SK-N-SH (cell line): ENCODE results near the gene UPK1A.

Experiments used
- CHD2 ChIP-seq: fragments of 150-350 bp; IDR thresholded peaks from 2 replicates; pipeline ENCODE4 v1.6.1; 2018; ENCODE audit warnings: low read length; ENCODE audit not compliant: partially characterized antibody
- EP300 ChIP-seq, 2 experiments: IDR thresholded peaks; 2 replicates each; pipeline versions ENCODE4 v1.4.0 to v1.6.1; 2012; ENCODE audit warnings: borderline replicate concordance in 1 of 2, low read depth in 1 of 2, low read length in 1 of 2
- POLR2AphosphoS5 ChIP-seq: IDR thresholded peaks from 2 replicates; pipeline ENCODE4 v1.6.1; 2012; ENCODE audit warnings: low read depth, low read length
- TF ChIP-seq, protein P1 (sequence below): fragments of 200-600 bp; sonication (generic); IDR thresholded peaks from 2 replicates; pipeline ENCODE4 v1.6.1; 2017; ENCODE audit warnings: antibody characterized with exemption, mild to moderate bottlenecking, moderate library complexity

DNA sequence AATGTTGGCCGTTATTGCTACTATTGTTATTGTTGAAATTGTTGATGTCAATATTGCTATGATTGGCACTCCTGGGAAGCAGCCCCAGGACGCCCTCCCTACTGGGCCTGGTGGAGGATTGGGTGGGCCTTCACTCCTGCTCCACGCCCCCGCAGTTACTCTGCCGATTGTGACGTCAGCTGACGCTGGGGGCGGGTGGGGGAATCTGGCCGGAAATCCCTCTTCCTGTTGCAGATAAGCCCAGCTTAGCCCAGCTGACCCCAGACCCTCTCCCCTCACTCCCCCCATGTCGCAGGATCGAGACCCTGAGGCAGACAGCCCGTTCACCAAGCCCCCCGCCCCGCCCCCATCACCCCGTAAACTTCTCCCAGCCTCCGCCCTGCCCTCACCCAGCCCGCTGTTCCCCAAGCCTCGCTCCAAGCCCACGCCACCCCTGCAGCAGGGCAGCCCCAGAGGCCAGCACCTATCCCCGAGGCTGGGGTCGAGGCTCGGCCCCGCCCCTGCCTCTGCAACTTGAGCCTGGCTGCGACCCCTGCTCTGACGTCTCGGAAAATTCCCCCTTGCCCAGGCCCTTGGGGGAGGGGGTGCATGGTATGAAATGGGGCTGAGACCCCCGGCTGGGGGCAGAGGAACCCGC, 24.7 kb upstream of the UPK1A start, which contains the start of gene ETV2:
- TF ChIP-seq POLR2AphosphoS5 = no peak
- TF ChIP-seq, protein P1, sequence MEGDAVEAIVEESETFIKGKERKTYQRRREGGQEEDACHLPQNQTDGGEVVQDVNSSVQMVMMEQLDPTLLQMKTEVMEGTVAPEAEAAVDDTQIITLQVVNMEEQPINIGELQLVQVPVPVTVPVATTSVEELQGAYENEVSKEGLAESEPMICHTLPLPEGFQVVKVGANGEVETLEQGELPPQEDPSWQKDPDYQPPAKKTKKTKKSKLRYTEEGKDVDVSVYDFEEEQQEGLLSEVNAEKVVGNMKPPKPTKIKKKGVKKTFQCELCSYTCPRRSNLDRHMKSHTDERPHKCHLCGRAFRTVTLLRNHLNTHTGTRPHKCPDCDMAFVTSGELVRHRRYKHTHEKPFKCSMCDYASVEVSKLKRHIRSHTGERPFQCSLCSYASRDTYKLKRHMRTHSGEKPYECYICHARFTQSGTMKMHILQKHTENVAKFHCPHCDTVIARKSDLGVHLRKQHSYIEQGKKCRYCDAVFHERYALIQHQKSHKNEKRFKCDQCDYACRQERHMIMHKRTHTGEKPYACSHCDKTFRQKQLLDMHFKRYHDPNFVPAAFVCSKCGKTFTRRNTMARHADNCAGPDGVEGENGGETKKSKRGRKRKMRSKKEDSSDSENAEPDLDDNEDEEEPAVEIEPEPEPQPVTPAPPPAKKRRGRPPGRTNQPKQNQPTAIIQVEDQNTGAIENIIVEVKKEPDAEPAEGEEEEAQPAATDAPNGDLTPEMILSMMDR = no peak
- TF ChIP-seq EP300 (IDR thresholded peaks at IDR 0.05; ENCODE audit: borderline replicate concordance in 1 of 2, low read depth in 1 of 2, low read length in 1 of 2) = no peak
- TF ChIP-seq CHD2 = no peak
